Sigmoid colon (tissue), 7 donors: ENCODE results near the gene ALOX12B. TPM values are rescaled to one million over a fixed set of nuclear protein-coding genes. Genes with fewer than 3 reads are reported as not detected.

Experiments used
- DNase-seq: peaks from one replicate; pipeline ENCODE4 v3.0.0-alpha.2; 2019
- H3K27ac ChIP-seq, 4 donors: fragments of 200-600 bp; sonication (generic); one replicate each; pipeline ENCODE4 v1.5.1; 2016 to 2019; ENCODE audit warnings: mild to moderate bottlenecking in 1 of 4
- H3K27me3 ChIP-seq, 3 donors: fragments of 200-600 bp; sonication (generic); one replicate each; pipeline ENCODE4 v1.5.1; 2019; ENCODE audit warnings: mild to moderate bottlenecking in 1 of 3
- H3K36me3 ChIP-seq, 4 donors: fragments of 200-600 bp; sonication (generic); one replicate each; pipeline ENCODE4 v1.5.1; 2016 to 2019
- H3K4me1 ChIP-seq, 4 donors: fragments of 200-600 bp; sonication (generic); one replicate each; pipeline ENCODE4 v1.5.1; 2017 to 2019
- H3K4me3 ChIP-seq, 4 donors: fragments of 200-600 bp; sonication (generic); one replicate each; pipeline ENCODE4 v1.5.1; 2017 to 2019; ENCODE audit warnings: mild to moderate bottlenecking in 2 of 4, moderate library complexity in 1 of 4
- H3K9me3 ChIP-seq, 4 donors: fragments of 200-600 bp in 3 of 4; sonication (generic) in 3 of 4; one replicate each; pipeline versions ENCODE4 v1.5.1 to v1.6.1; 2013 to 2019
- CTCF ChIP-seq, 4 experiments: fragments of 450-650 bp in 3 of 4; fragments of 200-600 bp in 1 of 4; IDR thresholded peaks; one replicate each; pipeline ENCODE4 v1.5.1; 2016 to 2019; ENCODE audit warnings: antibody characterized with exemption in 4 of 4, mild to moderate bottlenecking in 3 of 4, moderate library complexity in 2 of 4
- EP300 ChIP-seq, 4 donors: sonication (generic); formaldehyde crosslinking; IDR thresholded peaks; one replicate each; pipeline ENCODE4 v1.6.1; 2017; ENCODE audit warnings: antibody characterized with exemption in 4 of 4
- POLR2A ChIP-seq, 2 donors: fragments of 450-650 bp; IDR thresholded peaks; one replicate each; pipeline ENCODE4 v1.6.1; 2016; ENCODE audit warnings: antibody characterized with exemption in 2 of 2, mild to moderate bottlenecking in 2 of 2, moderate library complexity in 2 of 2
- POLR2AphosphoS5 ChIP-seq, 4 donors: sonication (generic); formaldehyde crosslinking; IDR thresholded peaks; one replicate each; pipeline ENCODE4 v1.6.1; 2017; ENCODE audit warnings: antibody characterized with exemption in 4 of 4
- WGBS, 2 donors: extraction: QIAGEN DNeasy Blood & Tissue Kit; methylation state at CpG; one replicate each; pipeline ENCODE4 v1.1.7; 2013; 5-methylcytosine and 5-hydroxymethylcytosine counted together
- intact Hi-C: fragments of 100-400 bp; cut with DNase I; formaldehyde crosslinking; loops from one replicate; pipeline ENCODE4 v1.15.1; 2023
- polyA plus RNA-seq, 3 donors: library from polyadenylated mRNA; stranded (reverse); fragments of 200-250 nt; gene quantifications; one replicate each; pipeline ENCODE4 v1.2.3, GENCODE V29; 2013
- total RNA-seq, 4 donors: library from RNA; depleted of rRNA; stranded (reverse); fragments of >200 nt; gene quantifications; one replicate each; pipeline ENCODE4 v1.1.0, GENCODE V29; 2016
- donor health status: healthy with polysubstance abuse.
- donor health status: Bipolar disorder and iron deficiency.
- donor health status: healthy.

ALOX12B gene
- total and polyA plus RNA-seq, 7 donors, result 0.52 TPM; not detected in 6

DNA sequence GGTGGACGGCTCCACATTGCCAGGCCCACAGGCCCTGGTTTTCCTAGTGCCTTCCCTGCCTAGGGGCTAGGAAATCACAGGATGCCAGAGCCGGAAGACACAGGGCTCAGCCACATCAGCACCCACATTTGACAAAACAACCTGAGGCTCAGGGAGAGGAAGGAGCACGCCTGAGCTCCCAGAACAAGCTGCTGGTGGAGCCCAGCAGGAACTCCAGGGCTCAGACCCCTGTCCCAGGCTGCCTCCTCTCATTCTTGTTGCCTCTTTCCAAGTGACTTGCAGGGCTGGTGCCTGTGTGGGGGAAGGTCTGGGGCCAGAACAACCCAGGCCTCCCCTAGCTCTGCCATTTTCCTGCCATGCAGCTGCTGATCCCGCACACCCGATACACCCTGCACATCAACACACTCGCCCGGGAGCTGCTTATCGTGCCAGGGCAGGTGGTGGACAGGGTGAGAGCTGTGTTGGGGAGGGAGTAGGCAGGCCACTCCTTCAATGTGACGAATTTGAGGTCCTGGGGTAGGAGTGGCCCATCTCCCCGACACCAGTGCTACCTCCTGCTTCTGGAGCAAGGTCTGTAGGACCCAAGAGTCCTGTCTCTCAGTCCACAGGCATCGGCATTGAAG is 41.1 kb downstream of the ALOX12B start:
- no peak overlapping the region for H3K4me3 ChIP-seq
- H3K4me1 ChIP-seq, result no peaks in the 10 kb centered on the region
- H3K36me3 ChIP-seq, result no peaks in the 10 kb centered on the region
- H3K27ac ChIP-seq, result no peak overlapping the region
- intact Hi-C loops, result no loop called here
- WGBS, 2 donors, result 84 to 90% methylated on average over 11 of the region's 11 CpGs
- no peak for TF ChIP-seq CTCF (IDR thresholded peaks at IDR 0.05)
- TF ChIP-seq EP300 (IDR thresholded peaks at IDR 0.05), result no peak
- TF ChIP-seq POLR2A (IDR thresholded peaks at IDR 0.05), result no peak
- TF ChIP-seq POLR2AphosphoS5 (IDR thresholded peaks at IDR 0.05), result no peak
- no peaks in the 10 kb centered on the region for H3K9me3 ChIP-seq
- DNase-seq, result peak; percentile 58
- H3K27me3 ChIP-seq, result peaks cover 0 to 12% (median 0%) of the 10 kb centered on the region in 3 donors

DNA sequence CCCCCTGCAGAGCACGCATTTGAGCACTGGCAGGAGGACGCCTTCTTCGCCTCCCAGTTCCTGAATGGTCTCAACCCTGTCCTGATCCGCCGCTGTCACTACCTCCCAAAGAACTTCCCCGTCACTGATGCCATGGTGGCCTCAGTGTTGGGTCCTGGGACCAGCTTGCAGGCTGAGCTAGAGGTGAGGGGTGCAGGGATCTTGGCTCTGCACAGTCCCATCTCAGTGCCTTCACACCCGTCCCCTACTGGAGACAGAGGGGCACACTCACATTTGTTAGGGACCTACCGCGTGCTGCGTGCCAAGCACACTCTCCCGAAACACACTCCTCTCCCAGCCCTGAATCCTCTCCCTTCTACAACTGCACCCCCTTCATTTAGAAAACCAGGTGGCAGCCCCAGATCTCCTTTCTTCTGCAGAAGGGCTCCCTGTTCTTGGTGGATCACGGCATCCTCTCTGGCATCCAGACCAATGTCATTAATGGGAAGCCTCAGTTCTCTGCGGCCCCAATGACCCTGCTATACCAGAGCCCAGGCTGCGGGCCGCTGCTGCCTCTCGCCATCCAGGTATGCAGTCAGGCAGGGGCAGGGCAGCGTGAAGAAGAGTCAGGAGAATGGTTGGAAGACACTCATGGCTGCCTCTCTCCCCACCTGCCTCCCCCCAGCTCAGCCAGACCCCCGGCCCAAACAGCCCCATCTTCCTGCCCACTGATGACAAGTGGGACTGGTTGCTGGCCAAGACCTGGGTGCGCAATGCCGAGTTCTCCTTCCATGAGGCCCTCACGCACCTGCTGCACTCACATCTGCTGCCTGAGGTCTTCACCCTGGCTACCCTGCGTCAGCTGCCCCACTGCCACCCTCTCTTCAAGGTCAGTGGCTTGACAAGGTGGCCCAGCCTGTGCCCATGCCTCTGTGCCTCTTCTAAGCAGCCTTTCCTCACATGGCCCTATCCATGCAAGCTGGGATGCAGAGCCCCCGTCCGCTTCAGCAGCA is 42.4 kb downstream of the ALOX12B start:
- intact Hi-C loops, result no loop called here
- no peaks in the 10 kb centered on the region for H3K36me3 ChIP-seq
- H3K4me1 ChIP-seq, result peaks cover 0 to 5% (median 0%) of the 10 kb centered on the region in 4 donors
- TF ChIP-seq CTCF (IDR thresholded peaks at IDR 0.05) (no peak), POLR2AphosphoS5 (IDR thresholded peaks at IDR 0.05) (no peak), EP300 (IDR thresholded peaks at IDR 0.05) (no peak), POLR2A (IDR thresholded peaks at IDR 0.05) (no peak)
- DNase-seq, result peak; percentile 55
- WGBS, 2 donors, result 87 to 88% methylated on average over 24 of the region's 24 CpGs
- no peak overlapping the region for H3K27ac ChIP-seq
- H3K9me3 ChIP-seq, result no peaks in the 10 kb centered on the region
- peaks cover 0 to 13% (median 0%) of the 10 kb centered on the region in 3 donors for H3K27me3 ChIP-seq
- no peak overlapping the region for H3K4me3 ChIP-seq

GRCh38 chr17:8041979-8042378 is 45.5 kb downstream of the ALOX12B start:
- Histone ChIP-seq H3K27ac (no peak overlapping the region), H3K4me1 (peaks cover 0 to 10% (median 0%) of the 10 kb centered on the region in 4 donors), H3K36me3 (no peaks in the 10 kb centered on the region), H3K4me3 (no peak overlapping the region), H3K27me3 (peaks cover 12 to 44% (median 21%) of the 10 kb centered on the region in 3 donors), H3K9me3 (no peaks in the 10 kb centered on the region)
- TF ChIP-seq POLR2AphosphoS5 (IDR thresholded peaks at IDR 0.05) (no peak), POLR2A (IDR thresholded peaks at IDR 0.05) (no peak), EP300 (IDR thresholded peaks at IDR 0.05) (no peak), CTCF (IDR thresholded peaks at IDR 0.05) (no peak)
- no peak for DNase-seq
- intact Hi-C loops, result no loop called here

DNA sequence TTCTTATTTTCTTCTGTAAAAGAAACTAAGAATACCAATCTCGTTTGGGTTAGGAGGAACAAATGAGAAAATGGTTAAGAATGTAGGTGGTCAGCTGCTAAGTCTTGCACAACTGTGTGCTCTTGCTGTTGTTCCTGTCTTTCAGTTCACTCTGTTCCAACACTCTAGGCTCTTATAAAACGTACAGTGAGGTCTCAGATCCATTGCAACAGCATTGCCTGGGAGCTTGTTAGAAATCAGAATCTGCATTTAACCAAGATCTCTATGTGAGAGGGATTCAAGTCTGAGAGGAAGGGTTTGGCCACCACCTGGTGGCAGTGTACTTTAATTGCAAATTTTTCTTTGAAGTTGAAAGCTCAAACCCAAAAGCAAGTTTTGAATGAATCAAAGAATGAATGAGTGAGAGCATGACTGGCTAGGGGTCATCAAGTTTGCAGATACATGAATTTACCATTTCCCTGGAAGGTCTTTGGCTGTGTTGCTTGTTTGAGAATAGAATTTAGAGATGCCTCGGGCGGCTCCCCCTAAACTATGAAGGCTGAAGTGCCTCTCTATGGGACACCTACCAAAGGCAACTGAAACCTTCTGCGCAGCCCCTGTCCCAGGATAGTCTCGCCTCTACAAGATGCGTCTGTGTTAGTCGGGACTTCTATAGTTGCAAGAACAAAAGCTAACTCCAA is 46.1 kb downstream of the ALOX12B start:
- intact Hi-C loops, result no loop called here
- H3K27me3 ChIP-seq, result peaks cover 12 to 43% (median 21%) of the 10 kb centered on the region in 3 donors
- H3K9me3 ChIP-seq, result no peaks in the 10 kb centered on the region
- no peaks in the 10 kb centered on the region for H3K36me3 ChIP-seq
- 71% methylated on average over 8 of the region's 8 CpGs for WGBS, 2 donors
- DNase-seq, result no peak
- H3K4me1 ChIP-seq, result peaks cover 0 to 10% (median 0%) of the 10 kb centered on the region in 4 donors
- peak overlapping the region in 3 of 4 donors; percentile 54 to 75 (median 54) for H3K27ac ChIP-seq
- no peak overlapping the region for H3K4me3 ChIP-seq
- peak in 3 of 4 donors; percentile 13 to 40 (median 19) for TF ChIP-seq POLR2AphosphoS5 (IDR thresholded peaks at IDR 0.05)
- peak in 2 of 4 experiments; percentile 5 to 32 for TF ChIP-seq CTCF (IDR thresholded peaks at IDR 0.05)
- peak in 1 of 4 donors; percentile 29 for TF ChIP-seq EP300 (IDR thresholded peaks at IDR 0.05)
- no peak for TF ChIP-seq POLR2A (IDR thresholded peaks at IDR 0.05)
